H7 (cell line): ENCODE measurements around the gene RSBN1L. TPM values are rescaled to one million over a fixed set of nuclear protein-coding genes. Genes with fewer than 3 reads are reported as not detected.
A peak's percentile ranks its signal among the peaks of the same experiment; 100 is the strongest.

Experiments
- DNase-seq: peaks from one replicate; pipeline ENCODE4 v3.0.0; 2012
- H3K27me3 ChIP-seq: 2 replicates; pipeline ENCODE4 v1.6.0; 2011; ENCODE audit warnings: mild to moderate bottlenecking, low read length; ENCODE audit not compliant: control insufficient read depth, insufficient read depth
- H3K36me3 ChIP-seq: replicated peaks from 2 replicates; pipeline ENCODE4 v1.5.1; 2011; ENCODE audit warnings: low read length; ENCODE audit not compliant: control insufficient read depth, insufficient read depth
- H3K4me3 ChIP-seq: 2 replicates; pipeline ENCODE4 v1.5.1; 2011; ENCODE audit warnings: low read depth, mild to moderate bottlenecking, control low read depth, low read length, moderate library complexity; ENCODE audit not compliant: insufficient read depth
- total RNA-seq: library from RNA; depleted of rRNA; stranded (reverse); fragments of >200 nt; shearing (Covaris generic); gene quantifications from 2 replicates; pipeline ENCODE4 v1.2.3, GENCODE V29; 2014

The RSBN1L gene
- total RNA-seq, 1 experiment from 2014 or later, result 12.6 TPM

GRCh38 chr7:77788327-77788902, 92.2 kb downstream of the RSBN1L start:
- Histone ChIP-seq H3K36me3 (no peaks in the 10 kb centered on the region), H3K27me3 (no peaks in the 10 kb centered on the region), H3K4me3 (no peak overlapping the region)
- DNase-seq, result no peak

GRCh38 chr7:77791336-77791735, 95.1 kb downstream of the RSBN1L start:
- Histone ChIP-seq H3K36me3 (no peaks in the 10 kb centered on the region), H3K4me3 (no peak overlapping the region), H3K27me3 (no peaks in the 10 kb centered on the region)
- DNase-seq, result no peak

- no peak for DNase-seq
- H3K36me3 ChIP-seq, result no peaks in the 10 kb centered on the region
- H3K4me3 ChIP-seq, result no peak overlapping the region
Measured at GRCh38 chr7:77791956-77792355, 95.7 kb downstream of the RSBN1L start.

GRCh38 chr7:77794000-77794399, 97.7 kb downstream of the RSBN1L start:
- H3K27me3 ChIP-seq, result no peaks in the 10 kb centered on the region
- H3K4me3 ChIP-seq, result no peak overlapping the region
- H3K36me3 ChIP-seq, result no peaks in the 10 kb centered on the region
- DNase-seq, result no peak

More at GRCh38 chr7:77791956-77792355, 95.7 kb downstream of the RSBN1L start:
- no peaks in the 10 kb centered on the region for H3K27me3 ChIP-seq

- Histone ChIP-seq H3K36me3 (no peaks in the 10 kb centered on the region), H3K4me3 (no peak overlapping the region), H3K27me3 (no peaks in the 10 kb centered on the region)
- no peak for DNase-seq
Measured at GRCh38 chr7:77796109-77796508, 99.8 kb downstream of the RSBN1L start.

GRCh38 chr7:77796960-77797359, 100.7 kb downstream of the RSBN1L start:
- peak overlapping the region; percentile 96; the same call in 1 of the 2 replicates for H3K4me3 ChIP-seq
- DNase-seq, result no peak
- no peaks in the 10 kb centered on the region for H3K36me3 ChIP-seq
- H3K27me3 ChIP-seq, result no peaks in the 10 kb centered on the region

- Histone ChIP-seq H3K27me3 (no peaks in the 10 kb centered on the region), H3K4me3 (peak overlapping the region; percentile 96), H3K36me3 (no peaks in the 10 kb centered on the region)
- DNase-seq, result no peak
Measured at GRCh38 chr7:77797734-77798393, 101.6 kb downstream of the RSBN1L start.

GRCh38 chr7:77798394-77799077, 102.3 kb downstream of the RSBN1L start, which contains the start of the genes PHTF2 and TMEM60:
PHTF2 (plus strand) TSS chr7:77798773.
TMEM60 (minus strand) TSS chr7:77798434; CDS start chr7:77794373, 4,061 bp downstream.
- peak within 1 kb of the TSS; percentile 96 for H3K4me3 ChIP-seq
- peak; percentile 94 for DNase-seq
- H3K27me3 ChIP-seq, result no peaks in the 10 kb centered on the region
- no peaks in the 10 kb centered on the region for H3K36me3 ChIP-seq

GRCh38 chr7:77799078-77799964, 103.1 kb downstream of the RSBN1L start:
- no peaks in the 10 kb centered on the region for H3K27me3 ChIP-seq
- H3K36me3 ChIP-seq, result no peaks in the 10 kb centered on the region
- peak overlapping the region; percentile 96 for H3K4me3 ChIP-seq
- DNase-seq, result peak; percentile 67

- Histone ChIP-seq H3K4me3 (no peak overlapping the region), H3K27me3 (no peaks in the 10 kb centered on the region), H3K36me3 (no peaks in the 10 kb centered on the region)
- DNase-seq, result no peak
Measured at GRCh38 chr7:77800158-77800557, 103.9 kb downstream of the RSBN1L start.

GRCh38 chr7:77800730-77801129, 104.5 kb downstream of the RSBN1L start:
- no peak overlapping the region for H3K4me3 ChIP-seq
- no peaks in the 10 kb centered on the region for H3K27me3 ChIP-seq

GRCh38 chr7:77802557-77803405, 106.5 kb downstream of the RSBN1L start:
- Histone ChIP-seq H3K4me3 (no peak overlapping the region), H3K27me3 (no peaks in the 10 kb centered on the region), H3K36me3 (no peaks in the 10 kb centered on the region)
- DNase-seq, result no peak

More at GRCh38 chr7:77800730-77801129, 104.5 kb downstream of the RSBN1L start:
- no peak for DNase-seq
- no peaks in the 10 kb centered on the region for H3K36me3 ChIP-seq

- Histone ChIP-seq H3K36me3 (no peaks in the 10 kb centered on the region), H3K4me3 (no peak overlapping the region), H3K27me3 (no peaks in the 10 kb centered on the region)
- DNase-seq, result no peak
Measured at GRCh38 chr7:77806425-77806824, 110.2 kb downstream of the RSBN1L start.
